Measurements from ENCODE around the gene ZNF74.

Gene ZNF74

GRCh38 chr22:20427945-20428417 is 34.0 kb downstream of the ZNF74 start:
- H3K27me3 Mint-ChIP-seq: peaks cover 12% of the 10 kb centered on the region
- H3K36me3 Mint-ChIP-seq: no peaks in the 10 kb centered on the region
- H3K27ac Mint-ChIP-seq: no peak overlapping the region
- no peak overlapping the region for H3K4me3 Mint-ChIP-seq
- H3K4me1 Mint-ChIP-seq (ENCODE audit: low read depth): peaks cover 17% of the 10 kb centered on the region
- H3K9me3 Mint-ChIP-seq (ENCODE audit: low read depth): no peaks in the 10 kb centered on the region

- Mint-ChIP-seq H3K4me3 (peak overlapping the region; percentile 87), H3K27ac (no peak overlapping the region), H3K27me3 (peaks cover 11% of the 10 kb centered on the region), H3K9me3 (ENCODE audit: low read depth) (no peaks in the 10 kb centered on the region), H3K36me3 (no peaks in the 10 kb centered on the region), H3K4me1 (ENCODE audit: low read depth) (peaks cover 15% of the 10 kb centered on the region)
These were observed 34.7 kb downstream of the ZNF74 start for GRCh38 chr22:20428496-20429253.

- peaks cover 15% of the 10 kb centered on the region for H3K4me1 Mint-ChIP-seq (ENCODE audit: low read depth)
These were observed 35.5 kb downstream of the ZNF74 start for GRCh38 chr22:20429254-20430100.

DNA sequence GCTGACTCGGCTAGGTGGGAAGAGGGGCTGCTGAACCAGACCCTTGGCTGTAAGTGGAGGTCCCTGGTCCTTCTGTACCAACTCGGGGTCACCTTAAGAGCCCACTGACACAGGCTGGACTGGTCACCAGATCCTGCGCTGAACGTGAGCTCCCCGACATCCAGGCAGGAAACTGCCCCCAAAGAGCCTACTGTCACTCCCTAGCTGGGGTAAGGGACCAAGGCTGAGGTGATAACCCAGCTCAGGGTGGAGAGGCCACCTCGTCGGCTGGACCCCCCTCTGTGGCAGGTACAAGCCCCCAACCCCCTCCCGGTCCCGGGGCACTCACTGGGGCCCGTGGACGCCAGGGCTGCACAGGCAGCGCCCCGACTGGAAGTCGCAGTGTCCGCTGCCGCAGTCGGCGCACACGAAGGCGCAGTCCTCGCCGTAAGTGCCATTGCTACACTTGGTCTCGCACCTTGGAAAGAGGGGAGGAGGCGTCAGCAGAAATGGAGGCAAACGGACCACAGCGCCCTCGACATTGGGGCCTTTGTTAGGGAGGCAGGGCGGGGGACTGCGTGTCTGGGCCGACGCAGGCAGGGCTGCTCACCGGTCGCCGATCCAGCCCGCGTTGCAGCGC is 36.3 kb downstream of the ZNF74 start:
- H3K27ac Mint-ChIP-seq: no peak overlapping the region

More at GRCh38 chr22:20429254-20430100, 35.5 kb downstream of the ZNF74 start:
- H3K4me3 Mint-ChIP-seq: peak overlapping the region; percentile 87
- peaks cover 14% of the 10 kb centered on the region for H3K27me3 Mint-ChIP-seq
- no peak overlapping the region for H3K27ac Mint-ChIP-seq
- H3K9me3 Mint-ChIP-seq (ENCODE audit: low read depth): no peaks in the 10 kb centered on the region
- H3K36me3 Mint-ChIP-seq: no peaks in the 10 kb centered on the region

GRCh38 chr22:20430720-20431510 is 37.0 kb downstream of the ZNF74 start:
- H3K27ac Mint-ChIP-seq: no peak overlapping the region
- peak overlapping the region; percentile 87 for H3K4me3 Mint-ChIP-seq
- no peaks in the 10 kb centered on the region for H3K9me3 Mint-ChIP-seq (ENCODE audit: low read depth)
- no peaks in the 10 kb centered on the region for H3K36me3 Mint-ChIP-seq
- H3K27me3 Mint-ChIP-seq: peaks cover 28% of the 10 kb centered on the region
- H3K4me1 Mint-ChIP-seq (ENCODE audit: low read depth): peaks cover 17% of the 10 kb centered on the region

More for the DNA sequence above, 36.3 kb downstream of the ZNF74 start:
- peaks cover 15% of the 10 kb centered on the region for H3K4me1 Mint-ChIP-seq (ENCODE audit: low read depth)
- peaks cover 21% of the 10 kb centered on the region for H3K27me3 Mint-ChIP-seq
- H3K36me3 Mint-ChIP-seq: no peaks in the 10 kb centered on the region
- peak overlapping the region; percentile 87 for H3K4me3 Mint-ChIP-seq
- no peaks in the 10 kb centered on the region for H3K9me3 Mint-ChIP-seq (ENCODE audit: low read depth)

- Mint-ChIP-seq H3K4me3 (peak overlapping the region; percentile 54), H3K4me1 (ENCODE audit: low read depth) (peaks cover 18% of the 10 kb centered on the region), H3K36me3 (no peaks in the 10 kb centered on the region), H3K27ac (no peak overlapping the region), H3K9me3 (ENCODE audit: low read depth) (no peaks in the 10 kb centered on the region), H3K27me3 (peaks cover 28% of the 10 kb centered on the region)
These were observed 37.7 kb downstream of the ZNF74 start for GRCh38 chr22:20431511-20432192.

- peaks cover 27% of the 10 kb centered on the region for H3K27me3 Mint-ChIP-seq
- no peaks in the 10 kb centered on the region for H3K36me3 Mint-ChIP-seq
- no peak overlapping the region for H3K27ac Mint-ChIP-seq
- H3K4me1 Mint-ChIP-seq (ENCODE audit: low read depth): peaks cover 24% of the 10 kb centered on the region
- H3K9me3 Mint-ChIP-seq (ENCODE audit: low read depth): no peaks in the 10 kb centered on the region
- peak overlapping the region; percentile 54 for H3K4me3 Mint-ChIP-seq
These were observed 38.3 kb downstream of the ZNF74 start for GRCh38 chr22:20432244-20432686.

GRCh38 chr22:20433191-20433590 is 39.2 kb downstream of the ZNF74 start:
- Mint-ChIP-seq H3K36me3 (no peaks in the 10 kb centered on the region), H3K27ac (no peak overlapping the region), H3K9me3 (ENCODE audit: low read depth) (no peaks in the 10 kb centered on the region), H3K4me1 (ENCODE audit: low read depth) (peaks cover 25% of the 10 kb centered on the region), H3K27me3 (peaks cover 26% of the 10 kb centered on the region), H3K4me3 (no peak overlapping the region)

GRCh38 chr22:20433686-20434241 is 39.8 kb downstream of the ZNF74 start:
- peaks cover 26% of the 10 kb centered on the region for H3K27me3 Mint-ChIP-seq

DNA sequence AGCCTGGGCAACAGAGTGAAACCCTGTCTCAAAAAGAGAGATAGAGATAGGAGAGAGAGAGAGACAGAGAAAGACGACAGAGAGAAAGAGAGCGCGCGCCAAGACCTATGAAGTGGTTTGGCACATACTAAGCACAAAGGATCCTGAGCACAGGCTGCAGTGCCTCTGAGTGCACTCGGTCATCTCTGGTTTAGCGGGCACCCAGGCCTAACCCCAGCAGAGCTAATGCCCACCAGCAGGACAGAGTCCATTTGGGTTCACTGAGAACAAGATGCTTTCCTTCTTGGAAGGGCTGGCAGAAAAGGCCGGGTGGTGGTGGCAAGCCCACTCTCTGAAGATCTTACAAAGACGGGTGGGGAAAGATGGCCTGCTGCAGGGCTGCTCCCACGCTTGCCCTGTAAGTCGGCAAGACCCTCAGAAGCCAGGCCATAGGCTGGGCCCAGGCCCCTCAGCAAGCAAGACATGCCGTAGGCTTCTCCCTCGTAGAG is 40.4 kb downstream of the ZNF74 start:
- Mint-ChIP-seq H3K9me3 (ENCODE audit: low read depth) (no peaks in the 10 kb centered on the region), H3K36me3 (no peaks in the 10 kb centered on the region), H3K4me3 (peak overlapping the region; percentile 47), H3K4me1 (ENCODE audit: low read depth) (peaks cover 20% of the 10 kb centered on the region), H3K27me3 (peaks cover 26% of the 10 kb centered on the region), H3K27ac (no peak overlapping the region)

More at GRCh38 chr22:20433686-20434241, 39.8 kb downstream of the ZNF74 start:
- Mint-ChIP-seq H3K36me3 (no peaks in the 10 kb centered on the region), H3K9me3 (ENCODE audit: low read depth) (no peaks in the 10 kb centered on the region), H3K27ac (no peak overlapping the region), H3K4me3 (peak overlapping the region; percentile 47), H3K4me1 (ENCODE audit: low read depth) (peaks cover 24% of the 10 kb centered on the region)

- H3K27me3 Mint-ChIP-seq: peaks cover 26% of the 10 kb centered on the region
- no peaks in the 10 kb centered on the region for H3K36me3 Mint-ChIP-seq
- H3K27ac Mint-ChIP-seq: no peak overlapping the region
- peak overlapping the region; percentile 38 for H3K4me3 Mint-ChIP-seq
- H3K9me3 Mint-ChIP-seq (ENCODE audit: low read depth): no peaks in the 10 kb centered on the region
- peaks cover 20% of the 10 kb centered on the region for H3K4me1 Mint-ChIP-seq (ENCODE audit: low read depth)
These were observed 40.8 kb downstream of the ZNF74 start for GRCh38 chr22:20434773-20435172.

DNA sequence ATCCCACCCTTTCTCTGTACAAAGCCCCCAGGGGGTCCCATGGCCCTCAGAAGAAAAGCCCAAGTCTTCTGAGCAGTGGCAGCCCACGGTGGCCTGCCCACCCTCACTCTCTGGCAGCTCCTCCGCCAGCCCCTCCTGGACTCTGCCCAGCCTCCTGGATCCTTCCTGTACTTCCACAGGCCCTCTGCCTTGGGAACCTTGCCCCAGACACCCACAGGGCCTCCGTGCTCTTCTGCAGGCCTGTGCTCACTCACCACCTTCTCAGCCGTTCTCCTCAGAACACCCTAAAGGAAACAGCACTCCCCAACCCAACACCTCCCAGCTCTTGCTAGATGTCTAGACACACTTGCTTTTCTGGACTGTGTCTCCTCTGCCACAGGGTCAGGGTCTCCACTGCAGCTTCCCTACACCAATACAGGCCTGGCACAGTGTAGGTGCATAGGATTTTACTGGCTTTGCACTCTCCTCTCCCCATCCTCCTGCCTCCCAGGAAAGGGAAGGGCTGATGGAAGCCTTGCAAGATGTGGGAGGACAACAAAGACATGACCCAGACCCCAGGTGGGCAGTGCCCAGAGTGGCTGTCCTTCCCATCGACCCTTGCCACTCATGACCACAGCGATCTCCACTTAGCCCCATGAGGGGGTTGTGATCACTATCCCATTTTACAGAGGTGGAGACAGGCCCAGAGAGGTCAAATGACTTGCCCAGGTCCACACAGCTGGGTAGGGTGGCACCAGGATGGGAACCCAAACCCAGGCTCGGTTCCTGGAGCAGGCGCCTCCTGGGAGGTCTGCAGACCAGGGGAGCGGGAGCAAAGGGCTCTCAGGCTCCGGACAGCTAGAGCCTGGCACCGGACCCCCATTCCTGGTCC is 41.7 kb downstream of the ZNF74 start:
- no peaks in the 10 kb centered on the region for H3K9me3 Mint-ChIP-seq (ENCODE audit: low read depth)
- peak overlapping the region; percentile 68 for H3K4me3 Mint-ChIP-seq
- H3K27ac Mint-ChIP-seq: no peak overlapping the region
- H3K27me3 Mint-ChIP-seq: peaks cover 26% of the 10 kb centered on the region
- H3K4me1 Mint-ChIP-seq (ENCODE audit: low read depth): peaks cover 17% of the 10 kb centered on the region
- no peaks in the 10 kb centered on the region for H3K36me3 Mint-ChIP-seq
